SK-N-MC (cell line): ENCODE data around the gene IL13.

ENCODE experiments used
- DNase-seq: peaks from one replicate; pipeline ENCODE4 v3.0.0-alpha.2; 2011; ENCODE audit warnings: low read depth, low spot score
- H3K27ac ChIP-seq: fragments of 200-600 bp; sonication (generic); 2 replicates; pipeline ENCODE4 v1.5.1; 2016; ENCODE audit warnings: mixed run types
- H3K36me3 ChIP-seq: fragments of 200-600 bp; sonication (generic); 2 replicates; pipeline ENCODE4 v1.6.1; 2017; ENCODE audit warnings: antibody characterized with exemption, low read length, mixed read lengths; ENCODE audit not compliant: insufficient read depth
- H3K4me3 ChIP-seq: fragments of 200-600 bp; sonication (generic); 2 replicates; pipeline ENCODE4 v1.5.1; 2016
- H3K9ac ChIP-seq: fragments of 200-600 bp; sonication (generic); 2 replicates; pipeline ENCODE4 v1.8.0; 2017; ENCODE audit warnings: mixed run types, mixed read lengths; ENCODE audit not compliant: insufficient read length
- H3K9me3 ChIP-seq: fragments of 200-600 bp; sonication (generic); 2 replicates; pipeline ENCODE4 v1.6.1; 2017; ENCODE audit warnings: low read depth, mild to moderate bottlenecking, antibody characterized with exemption, low read length, moderate library complexity, mixed read lengths
- EZH2 ChIP-seq: fragments of 200-600 bp; sonication (generic); IDR thresholded peaks from one replicate; pipeline ENCODE4 v1.6.1; 2017; ENCODE audit warnings: antibody characterized with exemption
- FOXP2 ChIP-seq: optimal IDR thresholded peaks from 2 replicates; pipeline ENCODE3; 2011; ENCODE audit warnings: mild to moderate bottlenecking, moderate library complexity; ENCODE audit not compliant: insufficient read depth; ENCODE audit errors: extremely low read length, control extremely low read depth
- POLR2AphosphoS5 ChIP-seq: IDR thresholded peaks from 2 replicates; pipeline ENCODE4 v1.6.1; 2012; ENCODE audit warnings: mild to moderate bottlenecking, low read depth, low read length, borderline replicate concordance

Gene IL13

GRCh38 chr5:132661231-132662003 lies 3.4 kb downstream of the IL13 start:
- TF ChIP-seq POLR2AphosphoS5, result no peak
- TF ChIP-seq FOXP2, result no peak
- no peak for TF ChIP-seq EZH2
- H3K4me3 ChIP-seq, result no peak overlapping the region
- H3K9ac ChIP-seq, result no peak overlapping the region
- no peak for DNase-seq
- no peaks in the 10 kb centered on the region for H3K9me3 ChIP-seq
- no peaks in the 10 kb centered on the region for H3K36me3 ChIP-seq
- no peak overlapping the region for H3K27ac ChIP-seq

- H3K9ac ChIP-seq, result no peak overlapping the region
- no peak overlapping the region for H3K4me3 ChIP-seq
- H3K27ac ChIP-seq, result no peak overlapping the region
- H3K36me3 ChIP-seq, result no peaks in the 10 kb centered on the region
- no peak for DNase-seq
- TF ChIP-seq POLR2AphosphoS5, result no peak
- H3K9me3 ChIP-seq, result no peaks in the 10 kb centered on the region
Observed at GRCh38 chr5:132662004-132662401, 4.0 kb downstream of the IL13 start.

- DNase-seq, result no peak
- TF ChIP-seq EZH2 (no peak), POLR2AphosphoS5 (no peak), FOXP2 (no peak)
Observed at GRCh38 chr5:132662925-132663770, 5.2 kb downstream of the IL13 start.

GRCh38 chr5:132663771-132664695 lies 6.1 kb downstream of the IL13 start:
- TF ChIP-seq POLR2AphosphoS5 (no peak), EZH2 (no peak), FOXP2 (no peak)

More at GRCh38 chr5:132662925-132663770, 5.2 kb downstream of the IL13 start:
- H3K9me3 ChIP-seq, result no peaks in the 10 kb centered on the region
- no peak overlapping the region for H3K9ac ChIP-seq
- H3K4me3 ChIP-seq, result no peak overlapping the region
- H3K36me3 ChIP-seq, result no peaks in the 10 kb centered on the region
- H3K27ac ChIP-seq, result no peak overlapping the region

GRCh38 chr5:132664696-132665209 lies 6.8 kb downstream of the IL13 start:
- H3K9me3 ChIP-seq, result no peaks in the 10 kb centered on the region
- H3K36me3 ChIP-seq, result no peaks in the 10 kb centered on the region
- H3K9ac ChIP-seq, result no peak overlapping the region
- no peak overlapping the region for H3K27ac ChIP-seq
- TF ChIP-seq FOXP2, result no peak
- TF ChIP-seq POLR2AphosphoS5, result no peak
- no peak for TF ChIP-seq EZH2
- DNase-seq, result no peak
- H3K4me3 ChIP-seq, result no peak overlapping the region

More at GRCh38 chr5:132663771-132664695, 6.1 kb downstream of the IL13 start:
- Histone ChIP-seq H3K4me3 (no peak overlapping the region), H3K27ac (no peak overlapping the region), H3K36me3 (no peaks in the 10 kb centered on the region), H3K9ac (no peak overlapping the region), H3K9me3 (no peaks in the 10 kb centered on the region)
- no peak for DNase-seq

DNA sequence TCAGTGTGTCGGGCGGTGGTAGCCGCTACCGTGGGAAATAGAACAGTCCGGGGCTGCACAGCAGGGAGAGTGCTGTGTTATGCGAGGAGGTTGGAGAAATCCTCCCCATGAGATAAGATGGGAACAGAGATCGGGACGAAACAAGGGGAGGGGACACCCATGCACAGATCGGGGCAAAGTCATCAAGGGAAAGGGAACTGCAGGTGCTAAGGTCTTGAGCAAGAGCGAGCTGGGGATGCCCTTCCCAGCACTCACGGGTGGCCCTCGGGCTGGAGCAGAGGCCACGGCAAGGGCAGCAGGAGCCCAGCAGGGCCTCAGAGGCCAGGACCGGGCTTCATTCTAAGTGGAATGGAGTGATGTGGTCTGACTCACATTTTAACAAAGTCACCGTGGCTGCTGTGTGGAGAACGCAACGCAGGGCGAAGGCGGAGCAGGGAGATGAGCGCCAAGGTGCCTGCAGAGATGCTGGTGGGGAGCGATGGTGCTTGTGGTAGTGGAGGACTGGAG lies 7.7 kb downstream of the IL13 start:
- Histone ChIP-seq H3K4me3 (no peak overlapping the region), H3K27ac (no peak overlapping the region), H3K9me3 (no peaks in the 10 kb centered on the region), H3K36me3 (no peaks in the 10 kb centered on the region), H3K9ac (no peak overlapping the region)
- no peak for TF ChIP-seq POLR2AphosphoS5
- TF ChIP-seq EZH2, result no peak
- TF ChIP-seq FOXP2, result no peak
- no peak for DNase-seq

GRCh38 chr5:132666310-132667123 lies 8.5 kb downstream of the IL13 start:
- Histone ChIP-seq H3K9ac (no peak overlapping the region), H3K36me3 (no peaks in the 10 kb centered on the region), H3K9me3 (no peaks in the 10 kb centered on the region), H3K27ac (no peak overlapping the region), H3K4me3 (no peak overlapping the region)
- DNase-seq, result no peak
- no peak for TF ChIP-seq EZH2
